ENCODE results near the gene ASTN2. TPM values are rescaled to one million over a fixed set of nuclear protein-coding genes. Genes with fewer than 3 reads are reported as not detected.

The ASTN2 gene
- total RNA-seq, 4 donors from 2014 or later = 4.0 to 7.0 (median 4.9) TPM

- Histone ChIP-seq H3K27me3 (no peaks in the 10 kb centered on the region), H3K9me3 (no peaks in the 10 kb centered on the region), H3K27ac (no peak overlapping the region), H3K4me1 (no peaks in the 10 kb centered on the region), H3K36me3 (no peaks in the 10 kb centered on the region), H3K4me3 (no peak overlapping the region)
- no peak for ATAC-seq
- WGBS, 2 donors (ENCODE audit: low coverage in 1 of 2) = 43 to 73% methylated on average over 1 of the region's 1 CpG
- TF ChIP-seq POLR2AphosphoS5 (IDR thresholded peaks at IDR 0.05) = no peak
- TF ChIP-seq CTCF (IDR thresholded peaks at IDR 0.05) = no peak
- no peak for TF ChIP-seq EP300 (IDR thresholded peaks at IDR 0.05)
- TF ChIP-seq POLR2A (IDR thresholded peaks at IDR 0.05) = no peak
Observed at GRCh38 chr9:117273612-117274011, 141.2 kb downstream of the ASTN2 start.

- H3K36me3 ChIP-seq = no peaks in the 10 kb centered on the region
- no peaks in the 10 kb centered on the region for H3K9me3 ChIP-seq
- WGBS, 2 donors (ENCODE audit: low coverage in 1 of 2) = 51 to 66% methylated on average over 9 of the region's 9 CpGs
- no peaks in the 10 kb centered on the region for H3K27me3 ChIP-seq
- H3K27ac ChIP-seq = no peak overlapping the region
- H3K4me3 ChIP-seq = no peak overlapping the region
- no peak for ATAC-seq
- H3K4me1 ChIP-seq = no peaks in the 10 kb centered on the region
- no peak for TF ChIP-seq EP300 (IDR thresholded peaks at IDR 0.05)
Observed at GRCh38 chr9:117268847-117269446, 145.9 kb downstream of the ASTN2 start.

GRCh38 chr9:117266855-117267497, 147.9 kb downstream of the ASTN2 start:
- 70 to 85% methylated on average over 2 of the region's 2 CpGs for WGBS, 2 donors (ENCODE audit: low coverage in 1 of 2)
- no peaks in the 10 kb centered on the region for H3K4me1 ChIP-seq
- H3K27ac ChIP-seq = no peak overlapping the region
- H3K9me3 ChIP-seq = no peaks in the 10 kb centered on the region
- H3K27me3 ChIP-seq = no peaks in the 10 kb centered on the region
- no peak overlapping the region for H3K4me3 ChIP-seq
- ATAC-seq = no peak
- no peak for TF ChIP-seq POLR2AphosphoS5 (IDR thresholded peaks at IDR 0.05)
- TF ChIP-seq POLR2A (IDR thresholded peaks at IDR 0.05) = no peak
- TF ChIP-seq EP300 (IDR thresholded peaks at IDR 0.05) = no peak
- TF ChIP-seq CTCF (IDR thresholded peaks at IDR 0.05) = no peak
- no peaks in the 10 kb centered on the region for H3K36me3 ChIP-seq

- H3K36me3 ChIP-seq = no peaks in the 10 kb centered on the region
- H3K4me3 ChIP-seq = no peak overlapping the region
- no peak for ATAC-seq
- H3K27me3 ChIP-seq = no peaks in the 10 kb centered on the region
- WGBS, 2 donors (ENCODE audit: low coverage in 1 of 2) = 71 to 100% methylated on average over 1 to 4 of the region's 4 CpGs
- TF ChIP-seq CTCF (IDR thresholded peaks at IDR 0.05) (no peak), POLR2A (IDR thresholded peaks at IDR 0.05) (no peak), EP300 (IDR thresholded peaks at IDR 0.05) (no peak), POLR2AphosphoS5 (IDR thresholded peaks at IDR 0.05) (no peak)
- H3K9me3 ChIP-seq = no peaks in the 10 kb centered on the region
- H3K4me1 ChIP-seq = no peaks in the 10 kb centered on the region
- no peak overlapping the region for H3K27ac ChIP-seq
Observed at GRCh38 chr9:117265253-117265652, 149.6 kb downstream of the ASTN2 start.

GRCh38 chr9:117258184-117258866, 156.5 kb downstream of the ASTN2 start:
- H3K4me1 ChIP-seq = no peaks in the 10 kb centered on the region
- no peaks in the 10 kb centered on the region for H3K9me3 ChIP-seq
- ATAC-seq = no peak
- no peak overlapping the region for H3K4me3 ChIP-seq
- no peak overlapping the region for H3K27ac ChIP-seq
- no peak for TF ChIP-seq POLR2A (IDR thresholded peaks at IDR 0.05)
- no peak for TF ChIP-seq EP300 (IDR thresholded peaks at IDR 0.05)
- no peak for TF ChIP-seq POLR2AphosphoS5 (IDR thresholded peaks at IDR 0.05)
- no peak for TF ChIP-seq CTCF (IDR thresholded peaks at IDR 0.05)
- WGBS, 2 donors (ENCODE audit: low coverage in 1 of 2) = 48 to 65% methylated on average over 6 of the region's 8 CpGs
- no peaks in the 10 kb centered on the region for H3K27me3 ChIP-seq
- H3K36me3 ChIP-seq = no peaks in the 10 kb centered on the region
